Sigmoid colon (tissue), 4 donors: ENCODE data around the gene SH3PXD2B.

Source experiments
- CTCF ChIP-seq, 4 experiments: fragments of 450-650 bp in 3 of 4; fragments of 200-600 bp in 1 of 4; IDR thresholded peaks; one replicate each; pipeline ENCODE4 v1.5.1; 2016 to 2019; ENCODE audit warnings: antibody characterized with exemption in 4 of 4, mild to moderate bottlenecking in 3 of 4, moderate library complexity in 2 of 4
- POLR2AphosphoS5 ChIP-seq, 4 donors: sonication (generic); formaldehyde crosslinking; IDR thresholded peaks; one replicate each; pipeline ENCODE4 v1.6.1; 2017; ENCODE audit warnings: antibody characterized with exemption in 4 of 4

GRCh38 chr5:172447646-172448365 lies 6.5 kb downstream of the SH3PXD2B start:
- no peak for TF ChIP-seq POLR2AphosphoS5 (IDR thresholded peaks at IDR 0.05)
- no peak for TF ChIP-seq CTCF (IDR thresholded peaks at IDR 0.05)
